GM21526 (cell line): ENCODE data around the gene KCNC1.

Source experiments
- ATAC-seq: cut with Tn5 transposase; IDR thresholded peaks from one replicate; pipeline ENCODE4 v1.9.1; 2021; ENCODE audit warnings: moderate library complexity; ENCODE audit not compliant: unreplicated experiment, low FRiP score

The KCNC1 gene

DNA sequence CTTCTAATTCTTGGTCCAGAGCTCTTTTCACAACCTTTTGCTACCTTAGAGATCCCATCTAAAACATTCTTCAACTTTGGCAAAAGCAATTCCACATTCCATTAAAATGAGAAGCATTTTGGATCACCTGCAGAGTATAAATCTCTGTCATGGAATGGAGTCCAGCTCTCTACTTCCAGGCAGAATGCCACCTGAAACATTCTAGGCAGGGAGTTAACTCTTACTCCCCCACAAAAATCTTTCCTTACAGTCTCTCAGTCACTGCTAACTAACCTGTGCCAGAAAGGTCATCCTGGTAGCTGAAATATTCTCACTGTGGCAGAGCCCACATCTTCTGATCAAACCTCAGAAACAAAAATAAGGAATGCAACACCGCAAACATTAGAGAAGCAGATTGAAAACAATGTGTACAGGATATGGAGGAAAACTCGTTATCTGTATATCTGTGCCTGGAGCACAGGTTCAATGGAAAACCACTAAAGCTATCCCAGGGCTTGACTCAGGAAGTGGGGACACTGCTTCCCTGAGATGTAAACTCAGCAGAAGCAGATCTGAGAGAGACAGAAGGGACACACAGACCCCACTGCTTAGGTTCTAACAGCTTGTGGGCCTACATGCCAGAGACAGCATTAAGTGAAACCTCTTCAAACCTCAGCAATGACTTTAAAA lies 78.9 kb downstream of the KCNC1 start:
- ATAC-seq = no peak

- no peak for ATAC-seq
Measured at GRCh38 chr11:17814546-17814945, 80.0 kb downstream of the KCNC1 start.

- ATAC-seq = no peak
Measured at GRCh38 chr11:17816232-17816931, 81.8 kb downstream of the KCNC1 start.

DNA sequence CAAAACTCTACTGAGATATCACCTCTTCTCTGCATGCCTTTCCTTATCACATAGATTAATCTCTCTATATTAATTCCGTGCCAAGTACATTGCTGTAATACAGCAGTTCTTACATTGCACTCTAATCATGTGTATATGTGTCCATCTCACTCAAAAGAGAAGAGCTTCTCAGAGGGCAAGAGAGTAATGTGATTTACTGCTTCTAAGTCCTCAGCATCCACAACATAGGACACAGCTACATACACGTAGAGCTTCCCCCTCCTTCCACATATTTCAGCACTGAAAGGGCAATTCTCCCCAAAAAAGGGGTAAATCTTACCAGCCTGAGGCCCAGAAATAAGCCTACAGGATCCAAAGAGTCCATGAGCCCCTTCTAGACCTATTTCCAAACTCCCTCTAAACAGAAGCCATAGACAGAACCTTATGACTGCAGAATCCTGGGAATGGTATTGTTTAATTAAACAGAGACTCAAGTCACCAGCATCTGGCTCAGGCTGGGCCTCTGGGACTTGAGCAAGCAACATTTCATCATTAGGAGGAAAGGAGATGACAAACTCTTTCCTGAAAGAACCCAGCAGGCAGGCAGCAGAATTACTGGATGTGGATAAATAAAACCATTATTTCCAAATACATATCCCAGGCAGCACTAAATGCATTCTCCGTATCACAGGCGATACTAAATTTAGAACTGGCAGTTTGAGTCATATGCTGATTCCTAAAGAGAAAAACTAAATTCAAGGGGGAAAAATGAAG lies 87.2 kb downstream of the KCNC1 start:
- ATAC-seq = no peak

GRCh38 chr11:17822401-17822781 lies 87.8 kb downstream of the KCNC1 start:
- no peak for ATAC-seq

- ATAC-seq = no peak
Measured at GRCh38 chr11:17827006-17827405, 92.4 kb downstream of the KCNC1 start.

DNA sequence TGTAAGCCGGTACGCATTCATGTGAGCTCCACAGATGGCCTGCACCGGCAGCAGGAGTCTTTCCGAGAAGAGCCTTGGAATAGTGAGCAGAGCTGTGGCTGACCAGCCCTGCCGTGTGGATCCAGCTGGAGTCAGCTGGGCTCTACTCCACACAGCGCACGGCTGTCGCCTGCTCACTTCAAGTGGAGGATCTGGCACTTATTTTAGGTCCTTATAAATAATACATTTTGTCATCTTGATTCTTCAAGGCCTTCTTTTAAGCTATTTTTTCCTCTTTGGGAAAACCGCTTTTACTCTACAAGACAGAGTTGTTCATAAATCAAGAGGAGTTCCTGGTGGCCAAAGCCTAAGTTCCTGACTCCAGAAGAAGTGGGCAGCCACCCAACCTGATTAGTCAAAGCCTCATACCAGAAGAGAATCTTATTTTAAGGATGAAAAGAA lies 93.8 kb downstream of the KCNC1 start:
- ATAC-seq = no peak

GRCh38 chr11:17831228-17831627 lies 96.6 kb downstream of the KCNC1 start:
- no peak for ATAC-seq

GRCh38 chr11:17831883-17832282 lies 97.3 kb downstream of the KCNC1 start:
- ATAC-seq = no peak
